ENCODE measurements around the gene S100A3.
A peak's percentile ranks its signal among the peaks of the same experiment; 100 is the strongest.
"Not testable (repeated sequence)": the region's sequence is repeated elsewhere in the genome, so short reads cannot be mapped to it uniquely, and the experiment has no call there.

Gene S100A3

DNA sequence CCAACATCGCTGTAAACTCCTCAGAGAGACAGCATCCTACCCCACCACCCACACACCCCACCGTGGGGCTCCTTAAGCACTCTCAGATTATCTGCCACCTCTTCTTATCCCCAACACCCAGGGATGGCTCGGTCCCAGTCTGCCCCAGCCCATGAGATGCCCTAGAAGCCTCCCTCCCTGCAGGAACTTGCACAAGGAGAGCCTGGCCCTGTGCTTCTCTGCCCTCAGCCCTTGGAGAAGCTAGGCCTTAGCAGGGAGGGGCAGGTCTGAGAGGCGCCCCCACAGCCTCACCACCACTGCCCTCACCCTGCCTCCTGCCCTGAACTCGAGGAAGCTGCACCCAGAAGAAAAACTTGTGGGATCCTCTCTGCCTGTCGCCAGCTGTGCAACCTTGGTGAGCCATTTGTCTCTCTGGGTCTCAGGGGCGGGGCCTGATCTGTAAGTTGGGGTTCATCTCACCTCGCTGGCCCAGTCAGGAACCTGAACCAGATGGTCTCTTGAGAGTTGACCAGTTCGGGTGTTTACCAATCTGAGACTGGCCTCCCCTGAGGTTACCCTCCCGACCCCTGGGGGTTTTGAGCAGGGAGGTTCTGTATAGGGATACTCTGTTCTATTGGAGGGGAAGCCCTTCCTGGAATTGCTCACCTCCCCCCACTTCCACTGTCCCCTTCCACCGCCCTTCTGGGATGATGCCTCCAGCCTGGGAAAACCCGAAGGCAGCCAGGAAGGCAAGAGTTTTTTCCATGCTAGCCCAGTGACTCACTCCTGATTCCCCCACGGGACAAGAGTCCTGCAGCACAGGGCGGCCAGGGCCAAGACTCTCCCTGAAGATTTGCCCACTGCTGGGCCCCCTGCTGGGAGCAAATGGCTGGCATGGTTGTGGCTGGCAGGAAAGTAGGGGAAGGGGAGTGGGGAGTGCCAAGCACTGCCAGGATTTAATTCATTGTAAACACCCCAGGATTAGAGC lies at the start of gene S100A3:
S100A3 (minus strand) TSS at position 537 of the 967 bp plus-strand sequence. CDS start 773 bp downstream, outside the sequence.
- peak; percentile 73 for DNase-seq

- DNase-seq, result no peak
These were observed 49.5 kb upstream of the S100A3 start for GRCh38 chr1:153598309-153599172.

GRCh38 chr1:153597206-153597605 lies 48.1 kb upstream of the S100A3 start:
- DNase-seq, result no peak

DNA sequence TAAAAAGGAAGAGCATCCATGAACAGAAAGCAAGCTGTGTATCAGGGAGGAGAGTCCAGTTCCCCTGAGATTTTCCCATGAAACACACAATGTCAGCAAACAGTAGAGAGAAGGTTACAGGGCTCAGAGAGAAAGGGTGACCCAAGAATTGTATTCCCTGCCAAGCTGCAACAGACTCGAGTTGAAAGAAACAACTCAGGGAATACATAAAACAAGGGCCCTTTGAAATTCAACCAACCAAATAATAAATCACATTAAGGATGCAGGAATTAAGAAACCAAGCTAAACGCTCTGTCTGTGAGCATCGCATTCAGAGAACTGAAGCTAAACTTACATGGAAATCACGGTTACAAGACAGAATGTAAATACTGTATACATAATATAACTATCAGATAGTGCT lies 43.7 kb upstream of the S100A3 start:
- DNase-seq, result no peak

DNA sequence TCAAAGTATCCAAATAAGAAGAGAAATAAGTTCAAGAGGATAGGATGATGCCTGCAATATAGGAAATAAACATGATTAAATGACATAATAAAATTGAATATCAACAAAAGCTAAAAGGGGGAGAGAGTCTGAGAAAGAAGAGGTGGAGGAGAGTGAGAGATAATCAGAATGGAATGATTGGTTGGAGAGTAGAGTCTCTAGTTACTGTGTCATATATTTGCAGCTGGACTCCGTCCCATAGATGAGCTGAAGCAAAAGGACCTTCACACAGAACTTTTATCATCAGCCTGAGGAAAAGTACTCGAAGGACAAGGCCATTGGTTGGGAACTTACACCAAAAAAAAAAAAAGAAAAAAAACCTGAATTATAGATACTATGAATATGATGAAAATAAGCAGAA lies 39.4 kb upstream of the S100A3 start:
- no peak for DNase-seq

- not testable (repeated sequence) for DNase-seq
These were observed 39.0 kb upstream of the S100A3 start for GRCh38 chr1:153588033-153588432.

GRCh38 chr1:153587314-153587713 lies 38.3 kb upstream of the S100A3 start:
- DNase-seq, result no peak

DNA sequence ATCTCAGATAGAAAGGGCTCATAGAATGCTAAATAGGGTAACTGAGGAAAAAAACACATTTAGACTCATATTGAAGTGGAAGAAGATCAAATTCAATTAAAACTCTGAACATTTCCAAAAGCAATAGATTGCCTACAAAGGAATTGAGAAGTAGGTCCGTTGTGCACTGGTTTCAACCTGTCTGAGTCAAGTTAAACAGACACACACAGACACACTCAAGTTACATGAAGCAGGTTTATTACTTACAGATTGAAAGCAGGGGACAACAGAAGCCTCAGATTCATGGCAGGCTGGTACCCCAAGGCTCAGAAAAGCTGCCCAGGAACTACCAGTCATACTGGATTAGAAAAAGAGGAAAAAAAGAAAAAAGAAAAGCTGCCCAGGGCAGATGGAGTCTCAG lies 37.3 kb upstream of the S100A3 start:
- no peak for DNase-seq

GRCh38 chr1:153585006-153585405 lies 35.9 kb upstream of the S100A3 start:
- DNase-seq, result no peak

GRCh38 chr1:153583976-153584375 lies 34.9 kb upstream of the S100A3 start:
- DNase-seq, result no peak

DNA sequence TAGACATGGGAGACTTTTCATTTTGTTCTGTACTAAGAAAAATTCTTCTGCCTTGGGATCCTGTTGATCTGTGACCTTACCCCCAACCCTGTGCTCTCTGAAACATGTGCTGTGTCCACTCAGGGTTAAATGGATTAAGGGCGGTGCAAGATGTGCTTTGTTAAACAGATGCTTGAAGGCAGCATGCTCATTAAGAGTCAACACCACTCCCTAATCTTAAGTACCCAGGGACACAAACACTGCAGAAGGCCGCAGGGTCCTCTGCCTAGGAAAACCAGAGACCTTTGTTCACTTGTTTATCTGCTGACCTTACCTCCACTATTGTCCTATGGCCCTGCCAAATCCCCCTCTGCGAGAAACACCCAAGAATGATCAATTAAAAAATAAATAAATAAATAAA lies 34.5 kb upstream of the S100A3 start:
- not testable (repeated sequence) for DNase-seq

DNA sequence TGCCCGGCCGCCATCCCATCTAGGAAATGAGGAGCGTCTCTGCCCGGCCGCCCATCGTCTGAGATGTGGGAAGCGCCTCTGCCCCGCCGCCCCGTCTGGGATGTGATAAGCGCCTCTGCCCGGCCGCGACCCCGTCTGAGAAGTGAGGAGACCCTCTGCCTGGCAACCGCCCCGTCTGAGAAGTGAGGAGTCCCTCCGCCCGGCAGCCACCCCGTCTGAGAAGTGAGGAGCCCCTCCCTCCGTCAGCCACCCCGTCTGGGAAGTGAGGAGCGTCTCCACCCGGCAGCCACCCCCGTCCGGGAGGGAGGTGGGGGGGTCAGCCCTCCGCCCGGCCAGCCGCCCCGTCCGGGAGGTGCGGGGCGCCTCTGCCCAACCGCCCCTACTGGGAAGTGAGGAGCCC lies 33.8 kb upstream of the S100A3 start:
- not testable (repeated sequence) for DNase-seq

- no peak for DNase-seq
These were observed 29.9 kb upstream of the S100A3 start for GRCh38 chr1:153578936-153579335.

DNA sequence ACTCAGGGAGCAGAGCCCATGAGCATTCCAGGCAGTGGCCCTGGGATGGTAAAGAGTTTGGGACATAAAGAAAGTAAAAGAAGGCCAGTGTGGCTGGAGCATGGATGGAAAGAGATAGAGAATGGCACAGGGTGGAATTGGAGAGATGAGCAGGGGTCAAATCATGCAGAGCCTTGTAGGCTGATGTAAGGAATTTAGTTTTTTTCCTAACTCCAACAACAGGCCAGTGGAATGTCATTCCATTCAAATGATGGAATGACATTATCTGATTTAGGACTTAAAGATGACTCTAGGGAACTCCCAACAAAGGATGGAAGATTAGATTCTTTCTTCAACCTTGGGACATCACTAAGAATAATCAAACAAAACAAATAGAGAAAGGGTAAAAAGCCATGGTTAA lies 29.4 kb upstream of the S100A3 start:
- no peak for DNase-seq

GRCh38 chr1:153577624-153578051 lies 28.6 kb upstream of the S100A3 start:
- DNase-seq, result no peak

GRCh38 chr1:153577138-153577537 lies 28.1 kb upstream of the S100A3 start:
- DNase-seq, result no peak

- not testable (repeated sequence) for DNase-seq
These were observed 26.4 kb upstream of the S100A3 start for GRCh38 chr1:153575497-153575896.

GRCh38 chr1:153575081-153575491 lies 26.0 kb upstream of the S100A3 start:
- not testable (repeated sequence) for DNase-seq

DNA sequence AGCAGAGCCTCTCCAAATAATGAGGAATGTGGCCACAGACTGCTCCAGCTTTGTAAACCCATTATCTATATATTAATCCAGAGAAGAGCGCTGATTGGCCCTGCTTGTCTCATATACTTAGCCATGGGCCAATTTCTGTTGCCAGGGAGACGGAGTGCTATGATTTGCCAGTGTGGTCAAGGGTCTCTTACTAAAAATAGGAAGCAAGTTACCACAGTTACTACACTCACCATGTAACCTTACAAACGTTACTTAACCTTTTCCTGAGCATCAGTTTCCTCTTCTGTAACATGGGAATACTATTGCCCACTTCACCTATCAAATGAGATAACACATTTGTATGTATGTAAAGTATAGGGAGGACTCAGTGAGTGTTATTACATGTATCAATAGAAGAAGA lies 24.3 kb upstream of the S100A3 start:
- DNase-seq, result no peak

GRCh38 chr1:153572569-153573015 lies 23.5 kb upstream of the S100A3 start:
- DNase-seq, result peak; percentile 74

DNA sequence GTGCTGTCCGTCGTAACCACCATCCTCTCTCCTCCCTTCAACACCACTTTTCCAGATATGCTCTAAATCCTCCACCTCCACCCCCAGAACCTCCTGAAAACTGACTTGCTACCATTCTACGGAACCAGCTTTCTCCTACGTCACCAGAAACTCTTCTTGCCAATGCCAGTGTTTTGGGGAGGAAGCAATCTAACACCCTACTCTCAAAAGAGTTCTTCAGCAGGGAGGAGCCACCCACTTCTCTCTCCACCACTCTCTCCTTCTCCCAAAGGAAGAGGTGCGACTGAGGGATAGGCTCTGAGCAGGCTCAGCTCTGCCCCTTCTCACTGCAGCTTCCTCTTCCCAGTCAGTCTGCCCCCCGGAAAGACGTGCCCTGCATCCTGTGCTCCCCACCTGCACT lies 22.6 kb upstream of the S100A3 start:
- DNase-seq, result no peak

DNA sequence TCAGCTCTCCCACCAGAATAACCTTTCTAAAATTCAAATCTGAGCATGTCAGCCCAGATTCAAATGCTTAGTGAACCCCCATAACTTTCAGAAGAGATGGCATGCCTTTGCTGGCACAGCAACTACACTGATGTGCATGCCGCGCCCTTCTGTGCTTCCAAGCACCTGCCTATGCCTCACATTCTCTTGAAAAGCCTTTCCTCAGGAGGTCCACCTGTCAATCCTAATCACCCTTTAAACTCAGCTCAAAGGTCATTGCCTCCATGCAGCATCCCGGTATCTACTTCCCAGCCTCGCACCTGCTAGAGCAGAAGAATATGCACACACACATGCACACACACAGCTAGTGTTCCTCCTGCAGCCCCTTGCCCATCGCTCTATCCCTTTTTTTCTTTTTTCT lies 21.8 kb upstream of the S100A3 start:
- DNase-seq, result no peak

- DNase-seq, result no peak
These were observed 20.4 kb upstream of the S100A3 start for GRCh38 chr1:153569465-153569864.
